OCI-LY3 (cell line): ENCODE data around the gene COL24A1.

ENCODE experiments used
- H2AFZ ChIP-seq: fragments of 200-600, 300-600 bp; shearing (Covaris generic); 2 replicates; pipeline ENCODE4 v1.6.0; 2014; ENCODE audit warnings: antibody characterized with exemption, low read depth, low read length
- H3K27ac ChIP-seq: fragments of 200-600, 300-600 bp; sonication (generic); 2 replicates; pipeline ENCODE4 v1.5.1; 2014; ENCODE audit warnings: mild to moderate bottlenecking, low read length, moderate library complexity, mixed read lengths
- H3K27me3 ChIP-seq: fragments of 200-600, 300-600 bp; sonication (generic); 2 replicates; pipeline ENCODE4 v1.6.1; 2014; ENCODE audit warnings: low read depth, low read length, mixed read lengths
- H3K36me3 ChIP-seq: fragments of 200-600, 300-600 bp; sonication (generic); replicated peaks from 2 replicates; pipeline ENCODE3; 2014; ENCODE audit warnings: low read depth, low read length, mixed read lengths
- H3K4me1 ChIP-seq: fragments of 300-600, 200-600 bp; sonication (generic); 2 replicates; pipeline ENCODE4 v1.6.1; 2014; ENCODE audit warnings: low read length, mixed read lengths
- H3K4me2 ChIP-seq: fragments of 200-600, 300-600 bp; sonication (generic); 2 replicates; pipeline ENCODE4 v1.6.1; 2014; ENCODE audit warnings: low read length, mixed read lengths
- H3K4me3 ChIP-seq: fragments of 300-600, 200-600 bp; sonication (generic); 2 replicates; pipeline ENCODE4 v1.5.1; 2014; ENCODE audit warnings: antibody characterized with exemption, mild to moderate bottlenecking, low read length, moderate library complexity
- H3K79me2 ChIP-seq: fragments of 300-600, 200-600 bp; shearing (Covaris generic); 2 replicates; pipeline ENCODE4 v1.6.1; 2014; ENCODE audit warnings: mild to moderate bottlenecking, low read length, mixed read lengths
- H3K9ac ChIP-seq: fragments of 300-600, 200-600 bp; shearing (Covaris generic); 2 replicates; pipeline ENCODE4 v1.6.0; 2014; ENCODE audit warnings: mild to moderate bottlenecking, low read length, moderate library complexity
- H3K9me3 ChIP-seq: fragments of 200-600, 300-600 bp; shearing (Covaris generic); 2 replicates; pipeline ENCODE4 v1.6.1; 2014; ENCODE audit warnings: low read length, mixed read lengths; ENCODE audit not compliant: insufficient read depth
- H4K20me1 ChIP-seq: fragments of 200-600, 300-600 bp; sonication (generic); 2 replicates; pipeline ENCODE4 v1.6.1; 2016; ENCODE audit warnings: low read length, mixed read lengths; ENCODE audit not compliant: insufficient read depth
- CTCF ChIP-seq: fragments of 200-600, 300-600 bp; sonication (generic); IDR thresholded peaks from 2 replicates; pipeline ENCODE4 v1.5.1; 2014; ENCODE audit warnings: antibody characterized with exemption, low read length, low read depth
- EZH2phosphoT487 ChIP-seq: fragments of 200-600 bp; shearing (Covaris generic); IDR thresholded peaks from 2 replicates; pipeline ENCODE4 v1.6.1; 2018; ENCODE audit warnings: antibody characterized with exemption, mixed run types, low read depth

COL24A1 gene

GRCh38 chr1:85707267-85707989 is 449.1 kb downstream of the COL24A1 start:
- Histone ChIP-seq H3K4me3 (peak overlapping the region; percentile 95), H3K79me2 (peaks cover 56% of the 10 kb centered on the region)
- TF ChIP-seq CTCF (no peak), EZH2phosphoT487 (no peak)

GRCh38 chr1:85705940-85706339 is 450.6 kb downstream of the COL24A1 start:
- H3K4me3 ChIP-seq = no peak overlapping the region

More at GRCh38 chr1:85707267-85707989, 449.1 kb downstream of the COL24A1 start:
- peak overlapping the region; percentile 76; the same call in 1 of the 2 replicates for H2AFZ ChIP-seq
- no peaks in the 10 kb centered on the region for H4K20me1 ChIP-seq
- peak overlapping the region; percentile 93 for H3K9ac ChIP-seq
- H3K36me3 ChIP-seq = peaks cover 14% of the 10 kb centered on the region
- peak overlapping the region; percentile 91 for H3K4me2 ChIP-seq
- H3K27me3 ChIP-seq = no peaks in the 10 kb centered on the region
- H3K27ac ChIP-seq = peak overlapping the region; percentile 72; the same call in 1 of the 2 replicates
- H3K4me1 ChIP-seq = peaks cover 13% of the 10 kb centered on the region
- no peaks in the 10 kb centered on the region for H3K9me3 ChIP-seq

GRCh38 chr1:85700422-85700821 is 456.1 kb downstream of the COL24A1 start:
- Histone ChIP-seq H3K9me3 (no peaks in the 10 kb centered on the region), H3K27ac (no peak overlapping the region), H3K4me2 (no peak overlapping the region), H3K36me3 (peaks cover 18% of the 10 kb centered on the region), H2AFZ (no peak overlapping the region), H3K4me1 (no peaks in the 10 kb centered on the region), H3K4me3 (no peak overlapping the region), H3K79me2 (peaks cover 33% of the 10 kb centered on the region), H4K20me1 (no peaks in the 10 kb centered on the region), H3K9ac (no peak overlapping the region), H3K27me3 (no peaks in the 10 kb centered on the region)
- no peak for TF ChIP-seq EZH2phosphoT487
- no peak for TF ChIP-seq CTCF

More at GRCh38 chr1:85705940-85706339, 450.6 kb downstream of the COL24A1 start:
- H3K9me3 ChIP-seq = no peaks in the 10 kb centered on the region
- H3K27ac ChIP-seq = no peak overlapping the region
- TF ChIP-seq CTCF = no peak
- TF ChIP-seq EZH2phosphoT487 = no peak
- H3K36me3 ChIP-seq = peaks cover 20% of the 10 kb centered on the region
- no peak overlapping the region for H3K9ac ChIP-seq
- no peak overlapping the region for H2AFZ ChIP-seq
- peaks cover 13% of the 10 kb centered on the region for H3K4me1 ChIP-seq
- H3K4me2 ChIP-seq = no peak overlapping the region
- H3K27me3 ChIP-seq = no peaks in the 10 kb centered on the region
- peaks cover 56% of the 10 kb centered on the region for H3K79me2 ChIP-seq
- no peaks in the 10 kb centered on the region for H4K20me1 ChIP-seq

GRCh38 chr1:85697895-85698294 is 458.7 kb downstream of the COL24A1 start:
- H3K9me3 ChIP-seq = no peaks in the 10 kb centered on the region
- no peak overlapping the region for H3K4me3 ChIP-seq
- H3K79me2 ChIP-seq = peaks cover 13% of the 10 kb centered on the region
- H3K4me1 ChIP-seq = no peaks in the 10 kb centered on the region
- no peak overlapping the region for H2AFZ ChIP-seq
- peaks cover 7% of the 10 kb centered on the region for H3K36me3 ChIP-seq
- TF ChIP-seq EZH2phosphoT487 (no peak), CTCF (no peak)
- H4K20me1 ChIP-seq = no peaks in the 10 kb centered on the region
- H3K4me2 ChIP-seq = no peak overlapping the region
- H3K27ac ChIP-seq = no peak overlapping the region
- H3K27me3 ChIP-seq = no peaks in the 10 kb centered on the region
- H3K9ac ChIP-seq = no peak overlapping the region
